Thyroid gland (tissue), 4 donors: ENCODE data around the gene VSTM4. TPM values are rescaled to one million over a fixed set of nuclear protein-coding genes. Genes with fewer than 3 reads are reported as not detected.

Source experiments
- DNase-seq, 2 donors: peaks; one replicate each; pipeline ENCODE4 v3.0.0-alpha.2; 2019
- H3K27ac ChIP-seq, 3 donors: fragments of 200-600 bp; sonication (generic); 1 replicate in 2 of 3; 2 replicates in 1 of 3; pipeline ENCODE4 v1.5.1; 2016 to 2019; ENCODE audit warnings: mild to moderate bottlenecking in 1 of 3, moderate library complexity in 1 of 3
- H3K27me3 ChIP-seq: fragments of 200-600 bp; sonication (generic); one replicate; pipeline ENCODE4 v1.5.1; 2019
- H3K36me3 ChIP-seq, 2 donors: fragments of 200-600 bp; sonication (generic); one replicate each; pipeline ENCODE4 v1.5.1; 2016 to 2019
- H3K4me1 ChIP-seq, 2 donors: fragments of 200-600 bp; sonication (generic); one replicate each; pipeline ENCODE4 v1.5.1; 2017 to 2019
- H3K4me3 ChIP-seq, 3 donors: fragments of 200-600 bp; sonication (generic); replicated peaks in 1 of 3; 1 replicate in 2 of 3; 2 replicates in 1 of 3; pipeline ENCODE4 v1.5.1; 2016; ENCODE audit warnings: mild to moderate bottlenecking in 1 of 3
- H3K9me3 ChIP-seq: fragments of 200-600 bp; sonication (generic); one replicate; pipeline ENCODE4 v1.5.1; 2017
- CTCF ChIP-seq, 6 experiments: fragments of 200-600 bp in 3 of 6; fragments of 450-650 bp in 3 of 6; sonication (generic) in 3 of 6; IDR thresholded peaks; one replicate each; pipeline ENCODE4 v1.5.1; 2016 to 2019; ENCODE audit warnings: antibody characterized with exemption in 6 of 6, mild to moderate bottlenecking in 2 of 6, inconsistent platforms in 1 of 6, moderate library complexity in 1 of 6
- POLR2A ChIP-seq, 2 donors: fragments of 450-650 bp; IDR thresholded peaks; one replicate each; pipeline ENCODE4 v1.6.1; 2017; ENCODE audit warnings: antibody characterized with exemption in 2 of 2, mild to moderate bottlenecking in 2 of 2, moderate library complexity in 1 of 2
- WGBS, 2 donors: methylation state at CpG; one replicate each; pipeline ENCODE4 v1.1.5; 2017; 5-methylcytosine and 5-hydroxymethylcytosine counted together
- intact Hi-C: fragments of 100-400 bp; cut with DNase I; formaldehyde crosslinking; loops from one replicate; pipeline ENCODE4 v1.15.1; 2023
- total RNA-seq, 4 donors: library from RNA; depleted of rRNA; stranded (reverse); fragments of >200 nt; gene quantifications; one replicate each; pipeline ENCODE4 v1.2.3, GENCODE V29; 2016

Gene VSTM4
- total RNA-seq, 4 donors from 2014 or later = 42.9 to 220 (median 142) TPM

- H3K27ac ChIP-seq = peak overlapping the region; percentile 27 to 47 (median 30)
- intact Hi-C loops = no loop called here
Measured at GRCh38 chr10:49116509-49117375, 1.4 kb upstream of the VSTM4 start.

GRCh38 chr10:49115796-49116508, 630 bp upstream of the VSTM4 start:
- no peak for DNase-seq
- TF ChIP-seq POLR2A (IDR thresholded peaks at IDR 0.05) (no peak), CTCF (IDR thresholded peaks at IDR 0.05) (no peak)
- intact Hi-C loops = no loop called here
- H3K27ac ChIP-seq = peak overlapping the region in 1 of 3 donors; percentile 54
- H3K36me3 ChIP-seq = no peaks in the 10 kb centered on the region
- 82 to 100% methylated on average over 4 to 14 of the region's 14 CpGs for WGBS, 2 donors
- no peaks in the 10 kb centered on the region for H3K9me3 ChIP-seq
- peaks cover 56 to 62% of the 10 kb centered on the region in 2 donors for H3K4me1 ChIP-seq
- H3K4me3 ChIP-seq = peak overlapping the region in 1 of 3 donors; percentile 28
- H3K27me3 ChIP-seq = no peaks in the 10 kb centered on the region

More at GRCh38 chr10:49116509-49117375, 1.4 kb upstream of the VSTM4 start:
- H3K4me3 ChIP-seq = no peak overlapping the region
- H3K4me1 ChIP-seq = peaks cover 50 to 54% of the 10 kb centered on the region in 2 donors
- H3K36me3 ChIP-seq = no peaks in the 10 kb centered on the region
- H3K27me3 ChIP-seq = no peaks in the 10 kb centered on the region
- no peak for DNase-seq
- WGBS, 2 donors = 85 to 89% methylated on average over 5 of the region's 5 CpGs
- TF ChIP-seq CTCF (IDR thresholded peaks at IDR 0.05) (no peak), POLR2A (IDR thresholded peaks at IDR 0.05) (no peak)
- no peaks in the 10 kb centered on the region for H3K9me3 ChIP-seq

- peak overlapping the region; percentile 66 to 86 (median 70) for H3K27ac ChIP-seq
- H3K27me3 ChIP-seq = no peaks in the 10 kb centered on the region
- H3K4me3 ChIP-seq = peak overlapping the region; percentile 36 to 64 (median 48)
- intact Hi-C loops = no loop called here
- peaks cover 67 to 75% of the 10 kb centered on the region in 2 donors for H3K4me1 ChIP-seq
- no peaks in the 10 kb centered on the region for H3K36me3 ChIP-seq
- H3K9me3 ChIP-seq = no peaks in the 10 kb centered on the region
- DNase-seq = peak in 1 of 2 donors; percentile 45
- TF ChIP-seq CTCF (IDR thresholded peaks at IDR 0.05) = no peak
- TF ChIP-seq POLR2A (IDR thresholded peaks at IDR 0.05) = no peak
- WGBS, 2 donors = 13 to 15% methylated on average over 8 to 9 of the region's 9 CpGs
Measured at GRCh38 chr10:49114718-49115014, 656 bp downstream of the VSTM4 start.

GRCh38 chr10:49113741-49114141, 1.6 kb downstream of the VSTM4 start:
- Histone ChIP-seq H3K4me1 (peaks cover 74 to 80% of the 10 kb centered on the region in 2 donors), H3K36me3 (no peaks in the 10 kb centered on the region), H3K4me3 (no peak overlapping the region), H3K27me3 (no peaks in the 10 kb centered on the region), H3K9me3 (no peaks in the 10 kb centered on the region), H3K27ac (peak overlapping the region; percentile 51 to 86 (median 66))
- TF ChIP-seq CTCF (IDR thresholded peaks at IDR 0.05) = no peak
- peak in 1 of 2 donors; percentile 43 for TF ChIP-seq POLR2A (IDR thresholded peaks at IDR 0.05)
- WGBS, 2 donors = 0 to 54% methylated on average over 1 to 2 of the region's 3 CpGs
- intact Hi-C loops = no loop called here
- peak; percentile 55 to 67 for DNase-seq

- Histone ChIP-seq H3K27ac (peak overlapping the region in 1 of 3 donors; percentile 30), H3K4me1 (peaks cover 74 to 78% of the 10 kb centered on the region in 2 donors), H3K27me3 (no peaks in the 10 kb centered on the region), H3K9me3 (no peaks in the 10 kb centered on the region), H3K36me3 (no peaks in the 10 kb centered on the region), H3K4me3 (no peak overlapping the region)
- TF ChIP-seq CTCF (IDR thresholded peaks at IDR 0.05) = no peak
- no peak for TF ChIP-seq POLR2A (IDR thresholded peaks at IDR 0.05)
- DNase-seq = no peak
- 28 to 37% methylated on average over 3 of the region's 3 CpGs for WGBS, 2 donors
- intact Hi-C loops = no loop called here
Measured at GRCh38 chr10:49112851-49113250, 2.5 kb downstream of the VSTM4 start.
